GM21423 (cell line): Measurements from ENCODE around the gene LIG3.
"Not testable (repeated sequence)": the region's sequence is repeated elsewhere in the genome, so short reads cannot be mapped to it uniquely, and the experiment has no call there.

Experiments used
- ATAC-seq: cut with Tn5 transposase; IDR thresholded peaks from one replicate; pipeline ENCODE4 v1.9.1; 2021; ENCODE audit warnings: mild to moderate bottlenecking, moderate library complexity; ENCODE audit not compliant: unreplicated experiment

Gene LIG3

GRCh38 chr17:35030780-35031179 lies 50.5 kb downstream of the LIG3 start:
- ATAC-seq: no peak

DNA sequence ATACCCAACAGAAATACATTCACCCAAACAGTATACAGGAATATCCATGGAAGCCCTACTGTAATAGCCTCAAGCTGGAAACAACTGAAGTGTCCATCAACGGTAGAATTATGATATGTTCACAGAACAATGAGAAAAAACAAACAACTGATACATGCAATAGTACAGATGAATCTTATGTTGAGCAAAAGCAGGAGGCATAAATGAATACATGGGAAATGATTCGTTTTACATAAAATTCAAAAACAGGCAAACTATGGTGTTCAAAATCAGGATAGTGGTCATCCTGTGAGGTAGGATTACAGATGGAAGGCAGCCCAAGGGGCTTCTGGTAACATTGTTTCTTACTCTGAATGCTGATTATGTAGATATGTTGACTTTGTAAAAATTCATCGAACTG lies 58.1 kb downstream of the LIG3 start:
- no peak for ATAC-seq

- no peak for ATAC-seq
Measured at GRCh38 chr17:35041390-35041789, 61.1 kb downstream of the LIG3 start.

DNA sequence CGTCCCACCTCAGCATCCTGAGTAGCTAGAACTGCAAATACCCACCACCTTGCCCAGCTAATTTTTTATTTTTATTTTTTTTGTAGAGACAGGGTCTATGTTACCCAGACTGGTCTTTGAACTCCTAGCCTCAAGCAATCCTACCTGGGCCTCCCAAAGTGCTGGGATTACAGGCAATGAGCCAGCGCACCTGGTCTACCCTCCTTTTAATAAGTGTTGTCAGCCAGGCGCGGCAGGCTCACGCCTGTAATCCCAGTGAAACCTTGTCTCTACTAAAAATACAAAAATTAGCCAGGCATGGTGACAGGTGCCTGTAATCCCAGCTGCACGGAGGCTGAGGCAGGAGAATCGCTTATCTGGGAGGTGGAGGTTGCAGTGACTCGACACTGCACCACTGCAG lies 63.9 kb downstream of the LIG3 start:
- no peak for ATAC-seq

DNA sequence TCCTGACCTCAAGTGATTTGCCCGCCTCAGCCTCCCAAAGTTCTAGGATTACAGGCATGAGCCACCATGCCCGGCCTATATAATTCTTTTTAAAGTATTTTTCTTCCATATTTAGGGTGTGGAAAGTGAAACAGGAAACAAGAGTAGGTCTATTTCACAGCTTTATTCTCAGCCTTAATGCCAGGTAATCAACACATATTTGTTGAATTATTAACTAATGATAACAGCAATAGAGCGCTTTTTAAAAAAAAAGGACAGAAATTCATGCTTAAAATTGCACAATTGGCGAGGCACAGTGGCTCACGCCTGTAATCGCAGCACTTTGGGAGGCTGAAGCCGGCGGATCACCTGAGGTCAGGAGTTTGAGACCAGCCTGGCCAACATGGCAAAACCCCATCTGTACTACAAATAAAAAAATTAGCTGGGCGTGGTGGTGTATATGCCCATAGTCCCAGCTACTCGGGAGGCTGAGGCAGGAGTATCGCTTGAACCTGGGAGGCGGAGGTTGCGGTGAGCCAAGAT lies 65.2 kb downstream of the LIG3 start:
- ATAC-seq: not testable (repeated sequence)

GRCh38 chr17:35046245-35046644 lies 65.9 kb downstream of the LIG3 start:
- ATAC-seq: no peak

DNA sequence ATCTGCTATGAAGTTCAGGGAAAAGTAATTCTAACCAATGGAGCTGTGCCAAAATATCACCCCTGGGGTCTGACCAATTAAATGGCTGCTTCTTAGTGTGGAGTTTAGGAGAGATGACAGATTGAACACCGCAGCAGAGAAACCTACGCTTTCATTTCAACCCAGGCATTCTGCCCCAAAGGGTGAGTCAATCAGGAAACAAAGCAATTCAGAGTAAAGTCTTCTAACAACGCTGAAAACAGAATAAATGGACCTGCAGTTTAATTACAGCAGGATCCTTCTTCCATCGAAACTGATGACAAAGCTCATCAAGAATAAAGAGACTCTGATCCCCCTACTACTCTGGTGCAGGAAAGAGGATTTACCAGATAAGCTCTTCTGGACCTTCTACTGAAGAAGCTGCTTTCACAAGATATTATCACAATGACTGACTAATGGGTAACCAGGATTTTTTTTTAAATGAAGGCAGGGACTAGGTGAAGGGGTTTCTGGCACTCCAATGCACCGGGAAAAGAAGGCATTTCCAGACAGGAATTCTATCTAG lies 66.5 kb downstream of the LIG3 start:
- ATAC-seq: peak; percentile 45

- ATAC-seq: no peak
Measured at GRCh38 chr17:35048685-35049379, 68.5 kb downstream of the LIG3 start.

DNA sequence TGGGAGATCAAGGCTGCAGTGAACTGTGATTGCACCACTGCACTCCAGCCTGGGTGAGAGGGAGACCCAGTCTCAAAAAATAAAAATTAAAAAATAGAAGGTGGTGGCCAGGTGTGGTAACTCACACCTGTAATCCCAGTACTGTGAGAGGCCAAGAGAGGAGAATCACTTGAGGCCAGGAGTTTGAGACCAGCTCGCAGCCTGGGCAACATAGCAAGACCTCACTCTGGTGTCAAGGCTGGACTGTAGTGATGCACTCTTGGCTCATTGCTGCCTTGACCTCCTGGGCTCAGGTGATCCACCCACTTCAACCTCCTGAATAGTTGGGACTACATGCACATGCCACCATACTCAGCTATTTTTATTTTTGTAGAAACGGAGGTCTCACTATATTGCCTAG lies 69.9 kb downstream of the LIG3 start:
- no peak for ATAC-seq

DNA sequence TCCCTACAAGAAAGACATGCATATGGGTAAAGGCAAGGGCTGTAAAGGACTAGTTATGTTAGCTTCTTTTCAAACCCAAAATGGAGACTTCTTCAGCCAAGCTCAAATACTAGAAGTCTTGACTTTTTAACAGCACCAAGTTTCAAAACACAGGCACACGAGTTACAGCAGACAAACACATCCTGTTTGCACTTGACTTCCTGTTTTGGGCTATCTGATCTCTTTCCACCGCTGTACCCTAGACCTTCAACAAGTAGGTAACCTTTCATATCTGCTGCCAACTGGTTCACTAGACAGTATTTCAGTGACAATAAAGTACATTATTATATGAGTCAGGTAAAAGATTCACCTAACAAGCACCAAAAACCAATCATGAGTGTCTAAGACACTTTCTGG lies 70.9 kb downstream of the LIG3 start:
- peak; percentile 74 for ATAC-seq

DNA sequence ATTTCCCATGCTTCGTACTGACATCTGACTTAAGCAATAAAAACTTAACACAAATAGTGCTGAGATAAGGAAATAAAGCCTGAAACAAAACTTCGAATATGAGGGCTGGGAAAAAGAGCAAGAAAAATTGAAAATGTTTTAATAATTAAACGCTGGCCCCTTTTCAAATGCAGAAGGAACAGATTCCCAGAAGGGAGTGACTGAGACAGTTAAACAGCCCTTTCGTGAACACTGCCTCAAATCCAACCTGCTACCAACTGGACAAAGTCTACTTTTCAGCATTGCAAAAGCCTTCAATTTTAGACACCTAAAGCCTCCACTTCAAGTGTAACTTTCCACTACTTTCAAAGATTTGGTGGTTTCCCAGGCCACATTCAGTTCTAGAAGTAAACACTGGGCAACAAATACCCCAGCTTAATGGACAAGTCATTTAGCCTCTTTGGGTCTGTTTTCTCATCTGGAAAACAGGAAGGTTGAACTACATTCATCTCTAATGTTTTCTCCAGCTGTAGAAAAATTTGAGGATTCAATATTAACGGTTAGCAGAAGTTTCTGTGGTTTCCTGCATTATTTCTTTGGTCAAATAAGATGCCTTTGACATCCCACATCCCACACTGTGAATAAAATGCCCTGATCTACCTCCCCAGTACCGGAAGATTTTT lies 71.4 kb downstream of the LIG3 start:
- ATAC-seq: peak; percentile 33

- ATAC-seq: no peak
Measured at GRCh38 chr17:35052241-35052610, 71.9 kb downstream of the LIG3 start.

DNA sequence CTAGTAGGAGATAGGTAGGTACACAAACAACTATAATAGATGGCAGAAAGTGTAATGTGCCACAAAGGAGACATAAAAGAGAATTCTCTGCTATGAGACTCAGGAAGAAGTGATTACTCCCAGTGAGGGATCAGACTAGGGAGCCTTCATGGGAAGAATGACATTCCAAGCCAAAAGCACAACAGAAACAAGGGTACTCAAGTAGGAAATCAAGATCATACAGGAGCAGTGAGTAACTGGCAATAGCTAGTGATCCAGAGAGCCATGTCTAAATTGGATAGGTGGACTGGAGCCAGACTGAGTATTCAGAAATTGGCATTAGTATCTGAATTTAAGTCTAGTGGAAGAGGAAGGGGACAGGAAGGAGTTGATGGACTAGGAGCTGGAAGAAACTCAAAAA lies 72.5 kb downstream of the LIG3 start:
- no peak for ATAC-seq

DNA sequence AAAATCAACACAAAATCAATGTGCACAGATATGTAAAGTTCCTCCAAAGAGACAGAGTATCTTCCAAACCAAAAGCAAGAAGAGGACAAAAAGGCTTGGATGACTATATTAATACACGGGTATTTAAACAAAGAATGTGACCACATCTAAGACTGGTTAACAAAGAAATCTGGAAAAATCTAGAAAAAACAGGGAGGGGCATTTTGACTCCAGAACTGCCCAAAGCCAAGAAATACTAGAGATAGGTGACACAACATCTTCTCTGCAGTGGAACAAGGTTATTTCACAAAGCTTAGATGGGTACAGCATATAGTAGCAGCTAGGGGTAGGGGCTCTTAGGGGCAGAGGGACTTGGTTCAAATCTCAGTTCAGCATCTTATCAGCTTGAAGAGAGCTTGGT lies 72.9 kb downstream of the LIG3 start:
- no peak for ATAC-seq

GRCh38 chr17:35056013-35056412 lies 75.7 kb downstream of the LIG3 start:
- no peak for ATAC-seq

- ATAC-seq: no peak
Measured at GRCh38 chr17:35057332-35057915, 77.1 kb downstream of the LIG3 start.
